ENCODE results near the gene LYZL1.
"Not testable (repeated sequence)": the region's sequence is repeated elsewhere in the genome, so short reads cannot be mapped to it uniquely, and the experiment has no call there.

The LYZL1 gene

DNA sequence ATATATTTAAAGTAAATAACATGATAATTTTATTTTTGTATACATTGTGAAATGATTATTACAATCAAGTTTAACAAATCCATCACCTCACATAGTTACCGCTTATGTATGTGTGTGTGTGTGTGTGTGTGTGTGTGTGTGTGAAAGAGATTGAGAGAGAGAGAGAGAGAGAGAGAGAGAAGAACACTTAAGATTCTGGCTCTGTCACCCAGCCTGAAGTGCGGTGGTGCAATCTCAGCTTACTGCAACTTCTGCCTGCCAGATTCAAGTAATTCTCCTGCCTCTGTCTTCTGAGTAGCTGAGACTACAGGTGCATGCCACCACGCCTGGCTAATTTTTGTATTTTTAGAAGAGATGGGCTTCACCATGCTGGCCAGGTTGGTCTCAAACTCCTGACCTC, 17.8 kb downstream of the LYZL1 start:
- no peaks in the 10 kb centered on the region for H3K36me3 ChIP-seq (ENCODE audit: control insufficient read depth, insufficient read depth, low read length)
- no peak overlapping the region for H3K9ac ChIP-seq (ENCODE audit: low read length)
- no peak overlapping the region for H3K27ac ChIP-seq (ENCODE audit: low read depth, low read length)
- H3K27me3 ChIP-seq (ENCODE audit: control insufficient read depth, insufficient read depth, low read length): no peaks in the 10 kb centered on the region
- no peaks in the 10 kb centered on the region; the same call in none of the 2 replicates for H3K4me1 ChIP-seq (ENCODE audit: control insufficient read depth, insufficient read depth, low read length)
- H3K4me3 ChIP-seq (ENCODE audit: low read depth, low read length): no peak overlapping the region
- H3K9me3 ChIP-seq (ENCODE audit: control insufficient read depth, insufficient read depth, low read depth, low read length): peaks cover 15% of the 10 kb centered on the region

DNA sequence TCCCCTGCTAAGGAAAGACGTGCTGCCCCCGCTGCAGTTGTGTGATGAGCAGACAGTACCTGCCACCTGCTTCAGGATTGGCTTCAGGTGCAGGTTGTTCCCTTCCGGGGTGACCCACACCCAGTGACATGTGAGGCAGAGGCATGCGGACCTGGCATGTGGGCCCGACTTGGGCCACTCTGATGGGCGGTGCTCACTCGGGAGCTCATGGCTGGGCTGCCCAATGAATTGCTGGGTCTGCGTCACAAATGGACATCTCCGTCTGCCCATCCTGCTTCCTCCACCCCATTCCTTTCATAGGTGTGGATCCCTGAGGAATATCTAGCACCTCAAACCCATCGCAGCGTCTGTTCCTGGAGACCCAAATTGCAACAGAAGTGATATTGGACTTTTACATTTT, 19.3 kb downstream of the LYZL1 start:
- not testable (repeated sequence) for H3K27ac ChIP-seq (ENCODE audit: low read depth, low read length); H3K4me3 ChIP-seq (ENCODE audit: low read depth, low read length); H3K36me3 ChIP-seq (ENCODE audit: control insufficient read depth, insufficient read depth, low read length); H3K4me1 ChIP-seq (ENCODE audit: control insufficient read depth, insufficient read depth, low read length); H3K9ac ChIP-seq (ENCODE audit: low read length); H3K9me3 ChIP-seq (ENCODE audit: control insufficient read depth, insufficient read depth, low read depth, low read length); H3K27me3 ChIP-seq (ENCODE audit: control insufficient read depth, insufficient read depth, low read length)

DNA sequence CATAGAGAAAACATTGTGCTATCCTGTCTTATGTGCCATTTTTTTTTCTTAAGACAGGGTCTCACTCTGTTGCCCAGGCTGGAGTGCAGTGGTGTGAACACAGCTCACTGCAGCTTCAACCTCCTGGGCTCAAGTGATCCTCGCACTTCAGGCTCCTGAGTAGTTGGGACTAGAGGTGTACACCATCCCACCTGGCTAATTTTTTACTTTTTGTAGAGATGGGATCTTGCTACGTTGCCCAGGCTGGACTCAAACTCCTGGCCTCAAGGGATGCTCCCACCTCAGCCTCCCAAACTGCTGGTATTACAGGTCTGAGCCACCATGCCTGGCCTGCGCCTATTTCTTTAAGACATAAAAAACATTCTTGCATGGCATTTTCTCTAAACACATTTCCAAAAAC, 20.6 kb downstream of the LYZL1 start:
- H3K4me3 ChIP-seq (ENCODE audit: low read depth, low read length): no peak overlapping the region
- H3K4me1 ChIP-seq (ENCODE audit: control insufficient read depth, insufficient read depth, low read length): no peaks in the 10 kb centered on the region; the same call in 1 of the 2 replicates
- peaks cover 8% of the 10 kb centered on the region; the same call in 1 of the 2 replicates for H3K9me3 ChIP-seq (ENCODE audit: control insufficient read depth, insufficient read depth, low read depth, low read length)
- H3K36me3 ChIP-seq (ENCODE audit: control insufficient read depth, insufficient read depth, low read length): no peaks in the 10 kb centered on the region
- no peak overlapping the region for H3K9ac ChIP-seq (ENCODE audit: low read length)
- no peak overlapping the region for H3K27ac ChIP-seq (ENCODE audit: low read depth, low read length)
- H3K27me3 ChIP-seq (ENCODE audit: control insufficient read depth, insufficient read depth, low read length): no peaks in the 10 kb centered on the region

DNA sequence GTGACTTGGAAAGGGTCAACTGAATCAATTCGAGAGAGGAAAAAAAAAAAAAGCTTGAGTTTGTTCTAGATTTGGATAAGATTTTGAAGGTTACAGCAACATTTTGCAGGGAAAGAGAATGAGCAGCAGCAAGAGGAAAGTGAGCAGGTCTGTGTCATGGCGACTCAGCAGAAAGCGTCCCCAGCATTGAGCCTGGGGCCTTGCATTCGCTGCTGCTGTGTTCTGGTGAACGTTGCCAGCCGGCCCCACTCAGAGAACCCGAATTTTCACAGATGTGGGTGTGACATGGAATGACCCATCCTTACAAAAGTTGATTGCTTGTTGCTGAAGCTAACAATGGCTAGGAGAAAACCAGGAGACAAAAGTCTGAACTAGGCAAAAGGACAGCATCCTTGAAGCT, 21.6 kb downstream of the LYZL1 start:
- H3K27me3 ChIP-seq (ENCODE audit: control insufficient read depth, insufficient read depth, low read length); H3K4me1 ChIP-seq (ENCODE audit: control insufficient read depth, insufficient read depth, low read length); H3K9me3 ChIP-seq (ENCODE audit: control insufficient read depth, insufficient read depth, low read depth, low read length); H3K9ac ChIP-seq (ENCODE audit: low read length); H3K27ac ChIP-seq (ENCODE audit: low read depth, low read length); H3K4me3 ChIP-seq (ENCODE audit: low read depth, low read length); H3K36me3 ChIP-seq (ENCODE audit: control insufficient read depth, insufficient read depth, low read length): not testable (repeated sequence)

DNA sequence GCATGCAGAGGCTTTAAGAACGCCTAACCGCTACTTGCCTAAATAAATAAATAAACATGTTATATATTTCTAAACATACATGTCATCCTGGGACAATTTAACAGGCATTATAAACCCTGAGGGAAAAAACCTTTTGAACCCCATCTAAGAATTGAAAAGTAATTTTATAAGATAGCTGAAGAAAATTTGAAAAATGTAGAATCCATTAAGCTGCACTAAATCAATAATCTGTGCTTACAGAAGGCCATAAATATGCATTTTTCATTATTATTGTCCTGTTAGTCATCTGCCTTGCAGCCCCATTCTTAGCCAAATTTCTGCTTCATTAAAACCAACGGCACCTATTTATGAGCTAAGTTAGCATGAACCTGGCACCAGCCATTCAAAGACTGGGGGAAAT, 24.2 kb downstream of the LYZL1 start:
- Histone ChIP-seq H3K9ac (ENCODE audit: low read length) (no peak overlapping the region), H3K4me1 (ENCODE audit: control insufficient read depth, insufficient read depth, low read length) (peaks cover 2% of the 10 kb centered on the region; the same call in 1 of the 2 replicates), H3K4me3 (ENCODE audit: low read depth, low read length) (no peak overlapping the region), H3K27ac (ENCODE audit: low read depth, low read length) (no peak overlapping the region), H3K9me3 (ENCODE audit: control insufficient read depth, insufficient read depth, low read depth, low read length) (peaks cover 8% of the 10 kb centered on the region; the same call in 1 of the 2 replicates), H3K27me3 (ENCODE audit: control insufficient read depth, insufficient read depth, low read length) (no peaks in the 10 kb centered on the region), H3K36me3 (ENCODE audit: control insufficient read depth, insufficient read depth, low read length) (no peaks in the 10 kb centered on the region)

DNA sequence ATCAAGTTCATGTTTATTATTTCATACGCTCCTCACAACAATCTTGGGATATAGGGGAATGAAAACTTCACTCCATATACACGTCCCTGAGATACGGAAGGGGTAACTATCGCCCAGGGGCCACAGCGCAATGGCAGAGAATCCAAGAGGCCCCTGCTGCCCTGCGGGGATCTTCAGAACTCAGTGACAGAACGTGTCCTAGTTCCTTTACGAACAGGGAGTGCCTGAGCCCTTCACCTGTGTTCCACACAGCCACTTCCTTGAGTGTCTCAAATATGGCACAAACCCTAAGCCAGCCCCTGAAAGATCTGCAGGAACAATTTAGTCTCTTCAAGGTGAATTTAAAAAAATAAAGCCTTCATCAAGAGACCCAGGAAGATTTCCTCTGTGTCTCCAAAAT, 25.9 kb downstream of the LYZL1 start:
- H3K36me3 ChIP-seq (ENCODE audit: control insufficient read depth, insufficient read depth, low read length): no peaks in the 10 kb centered on the region
- H3K4me3 ChIP-seq (ENCODE audit: low read depth, low read length): no peak overlapping the region
- peaks cover 15% of the 10 kb centered on the region; the same call in 1 of the 2 replicates for H3K4me1 ChIP-seq (ENCODE audit: control insufficient read depth, insufficient read depth, low read length)
- H3K27ac ChIP-seq (ENCODE audit: low read depth, low read length): no peak overlapping the region
- no peaks in the 10 kb centered on the region for H3K27me3 ChIP-seq (ENCODE audit: control insufficient read depth, insufficient read depth, low read length)
- peaks cover 8% of the 10 kb centered on the region; the same call in 1 of the 2 replicates for H3K9me3 ChIP-seq (ENCODE audit: control insufficient read depth, insufficient read depth, low read depth, low read length)
- H3K9ac ChIP-seq (ENCODE audit: low read length): no peak overlapping the region

DNA sequence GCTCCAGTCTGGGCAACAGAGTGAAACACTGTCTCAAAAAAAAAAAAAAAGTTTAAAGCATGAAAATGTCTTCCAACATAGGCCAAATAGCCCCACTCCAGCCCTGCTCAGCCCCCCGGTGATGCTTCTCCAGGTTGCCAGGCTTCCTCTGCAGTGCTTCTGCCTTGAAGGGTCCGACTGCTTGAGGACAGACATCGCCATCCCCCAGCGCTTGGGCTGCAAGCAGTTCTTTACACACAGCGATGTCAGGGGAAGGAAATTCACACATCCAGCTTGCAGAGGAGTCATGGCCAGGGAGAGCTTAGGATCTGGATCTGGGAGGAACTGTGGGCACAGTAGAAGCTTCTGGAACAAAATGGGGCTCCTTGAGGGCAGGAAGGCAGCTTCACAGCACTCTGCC, 26.9 kb downstream of the LYZL1 start:
- peaks cover 15% of the 10 kb centered on the region; the same call in 1 of the 2 replicates for H3K4me1 ChIP-seq (ENCODE audit: control insufficient read depth, insufficient read depth, low read length)
- peaks cover 8% of the 10 kb centered on the region; the same call in 1 of the 2 replicates for H3K9me3 ChIP-seq (ENCODE audit: control insufficient read depth, insufficient read depth, low read depth, low read length)
- H3K27me3 ChIP-seq (ENCODE audit: control insufficient read depth, insufficient read depth, low read length): no peaks in the 10 kb centered on the region
- no peak overlapping the region for H3K27ac ChIP-seq (ENCODE audit: low read depth, low read length)
- H3K4me3 ChIP-seq (ENCODE audit: low read depth, low read length): no peak overlapping the region
- no peak overlapping the region for H3K9ac ChIP-seq (ENCODE audit: low read length)
- no peaks in the 10 kb centered on the region for H3K36me3 ChIP-seq (ENCODE audit: control insufficient read depth, insufficient read depth, low read length)

DNA sequence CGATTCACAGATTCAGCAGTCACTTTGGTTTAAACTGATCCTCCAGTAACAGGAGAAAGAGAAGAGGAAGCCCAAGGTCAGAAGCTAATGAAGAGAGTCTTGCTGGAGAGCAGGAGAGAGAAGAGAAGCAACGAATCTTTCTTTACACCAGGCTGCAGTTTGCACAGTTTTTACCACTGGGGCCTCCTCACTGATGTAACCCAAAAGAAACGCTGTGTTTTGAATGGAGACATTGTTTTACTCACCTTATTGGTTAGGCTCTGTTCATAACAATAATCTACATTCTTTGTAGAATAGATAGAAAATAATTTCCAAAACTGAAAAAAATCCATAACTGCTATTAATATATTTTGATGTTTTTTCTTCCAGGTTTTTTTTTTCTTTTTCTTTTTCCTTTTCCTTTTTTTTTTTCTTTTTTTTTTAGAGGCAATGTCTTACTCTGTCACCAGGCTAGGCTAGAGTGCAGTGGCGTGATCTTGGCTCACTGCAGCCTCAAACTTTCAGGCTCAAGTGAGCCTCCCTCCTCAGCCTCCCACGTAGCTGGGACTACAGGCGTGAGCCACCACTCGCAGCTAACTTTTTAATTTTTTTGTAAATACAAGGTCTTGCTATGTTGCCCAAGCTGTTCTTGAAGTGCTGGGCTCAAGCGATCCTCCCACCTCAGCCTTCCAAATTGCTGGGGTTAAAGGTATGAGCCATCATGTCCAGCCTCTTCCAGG, 27.6 kb downstream of the LYZL1 start:
- H3K4me3 ChIP-seq (ENCODE audit: low read depth, low read length): no peak overlapping the region
- H3K36me3 ChIP-seq (ENCODE audit: control insufficient read depth, insufficient read depth, low read length): no peaks in the 10 kb centered on the region
- H3K9me3 ChIP-seq (ENCODE audit: control insufficient read depth, insufficient read depth, low read depth, low read length): peaks cover 8% of the 10 kb centered on the region; the same call in 1 of the 2 replicates
- peaks cover 15% of the 10 kb centered on the region; the same call in 1 of the 2 replicates for H3K4me1 ChIP-seq (ENCODE audit: control insufficient read depth, insufficient read depth, low read length)
- H3K9ac ChIP-seq (ENCODE audit: low read length): no peak overlapping the region
- H3K27ac ChIP-seq (ENCODE audit: low read depth, low read length): no peak overlapping the region
- H3K27me3 ChIP-seq (ENCODE audit: control insufficient read depth, insufficient read depth, low read length): no peaks in the 10 kb centered on the region

DNA sequence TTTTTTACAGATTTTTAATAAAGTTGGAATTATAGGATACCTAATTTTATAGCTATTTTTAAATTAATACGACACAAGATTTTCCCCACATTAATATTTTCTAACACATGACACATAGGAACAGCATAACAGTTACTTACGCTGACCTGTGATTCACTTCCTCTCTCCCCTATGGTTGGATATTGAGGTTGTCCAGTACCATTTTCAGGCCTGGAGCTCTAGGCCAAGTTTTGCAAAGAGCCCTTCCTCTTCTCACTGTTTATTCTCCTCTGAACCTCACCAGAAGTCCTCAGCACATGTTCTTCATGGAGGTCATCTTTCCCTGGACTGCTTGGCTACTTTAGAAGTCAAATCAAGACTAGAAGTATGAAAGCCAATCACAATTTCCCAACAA, 28.2 kb downstream of the LYZL1 start:
- Histone ChIP-seq H3K9me3 (ENCODE audit: control insufficient read depth, insufficient read depth, low read depth, low read length) (peaks cover 8% of the 10 kb centered on the region; the same call in 1 of the 2 replicates), H3K4me1 (ENCODE audit: control insufficient read depth, insufficient read depth, low read length) (peaks cover 15% of the 10 kb centered on the region; the same call in 1 of the 2 replicates), H3K27ac (ENCODE audit: low read depth, low read length) (no peak overlapping the region), H3K4me3 (ENCODE audit: low read depth, low read length) (no peak overlapping the region), H3K9ac (ENCODE audit: low read length) (no peak overlapping the region), H3K36me3 (ENCODE audit: control insufficient read depth, insufficient read depth, low read length) (no peaks in the 10 kb centered on the region), H3K27me3 (ENCODE audit: control insufficient read depth, insufficient read depth, low read length) (no peaks in the 10 kb centered on the region)

DNA sequence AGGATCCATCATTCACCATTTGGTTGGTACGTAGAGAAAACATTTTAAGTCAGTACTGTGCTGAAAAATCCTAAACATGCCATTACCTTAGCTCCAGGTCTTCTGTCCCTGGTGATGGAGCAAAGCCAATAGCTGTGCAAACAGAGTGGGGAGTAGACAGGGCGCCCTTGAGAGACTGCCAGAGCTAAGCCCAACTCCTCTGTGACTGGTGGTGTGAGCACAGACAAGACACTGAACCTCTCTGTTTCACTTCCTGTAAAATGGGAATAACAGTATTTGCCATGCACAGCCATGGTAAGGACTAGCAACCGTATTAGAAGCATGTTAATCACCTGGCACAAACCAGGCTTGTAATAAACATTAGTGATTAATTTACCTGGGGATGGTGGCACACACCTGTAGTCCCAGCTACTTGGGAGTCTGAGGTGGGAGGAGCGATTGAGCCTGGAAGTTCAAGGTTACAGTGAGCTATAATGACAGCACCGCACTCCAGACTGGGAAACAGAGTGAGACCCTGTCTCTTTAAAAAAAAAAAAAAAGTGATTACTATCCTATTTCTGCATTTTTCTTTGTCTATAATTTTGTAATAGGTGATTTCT, 28.7 kb downstream of the LYZL1 start:
- no peaks in the 10 kb centered on the region for H3K27me3 ChIP-seq (ENCODE audit: control insufficient read depth, insufficient read depth, low read length)
- no peak overlapping the region for H3K9ac ChIP-seq (ENCODE audit: low read length)
- H3K27ac ChIP-seq (ENCODE audit: low read depth, low read length): no peak overlapping the region
- H3K9me3 ChIP-seq (ENCODE audit: control insufficient read depth, insufficient read depth, low read depth, low read length): peaks cover 8% of the 10 kb centered on the region; the same call in 1 of the 2 replicates
- no peak overlapping the region for H3K4me3 ChIP-seq (ENCODE audit: low read depth, low read length)
- H3K36me3 ChIP-seq (ENCODE audit: control insufficient read depth, insufficient read depth, low read length): no peaks in the 10 kb centered on the region
- H3K4me1 ChIP-seq (ENCODE audit: control insufficient read depth, insufficient read depth, low read length): peaks cover 15% of the 10 kb centered on the region; the same call in 1 of the 2 replicates

Data from HUES6 (cell line).